Measurements from ENCODE around the gene UBE2E2.

UBE2E2 gene

DNA sequence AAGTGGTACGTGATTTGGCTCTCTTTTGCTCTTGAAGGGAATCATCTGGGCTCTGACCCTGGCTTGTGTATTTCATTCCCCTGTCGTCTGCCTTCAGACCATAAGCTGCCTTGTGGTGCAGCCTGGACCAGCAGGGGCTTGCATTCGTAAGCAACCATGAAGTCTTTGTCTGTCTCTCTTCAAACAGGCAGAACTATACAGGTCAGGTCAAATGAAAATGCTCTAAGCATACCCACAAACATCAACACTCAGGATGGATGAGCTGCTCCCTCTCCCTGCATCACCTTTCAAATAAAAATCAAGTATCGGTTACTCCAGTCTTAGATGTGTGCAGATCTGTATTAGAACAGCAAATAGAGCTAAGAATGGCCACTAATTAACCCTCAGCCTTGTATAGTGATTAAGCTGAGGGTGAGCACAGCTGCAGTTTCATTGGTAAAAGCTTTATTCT, 334.0 kb downstream of the UBE2E2 start:
- H3K27ac ChIP-seq (ENCODE audit: low read depth, low read length), result no peak overlapping the region
- H3K9ac ChIP-seq (ENCODE audit: low read length), result no peak overlapping the region
- H3K9me3 ChIP-seq (ENCODE audit: low read length), result no peaks in the 10 kb centered on the region
- H3K36me3 ChIP-seq (ENCODE audit: insufficient read depth, low read length), result no peaks in the 10 kb centered on the region
- H3K4me1 ChIP-seq (ENCODE audit: insufficient read depth, low read length), result no peaks in the 10 kb centered on the region
- no peak overlapping the region for H3K4me3 ChIP-seq (ENCODE audit: low read depth in 1 of 2, low read length in 2 of 2)
- no peaks in the 10 kb centered on the region for H3K27me3 ChIP-seq (ENCODE audit: control insufficient read depth in 1 of 2, insufficient read depth in 2 of 2, low read length in 2 of 2)

GRCh38 chr3:23539185-23539584, 336.1 kb downstream of the UBE2E2 start:
- Histone ChIP-seq H3K4me3 (ENCODE audit: low read depth in 1 of 2, low read length in 2 of 2) (no peak overlapping the region), H3K4me1 (ENCODE audit: insufficient read depth, low read length) (no peaks in the 10 kb centered on the region), H3K27me3 (ENCODE audit: control insufficient read depth in 1 of 2, insufficient read depth in 2 of 2, low read length in 2 of 2) (no peaks in the 10 kb centered on the region), H3K9ac (ENCODE audit: low read length) (no peak overlapping the region), H3K36me3 (ENCODE audit: insufficient read depth, low read length) (no peaks in the 10 kb centered on the region), H3K27ac (ENCODE audit: low read depth, low read length) (no peak overlapping the region), H3K9me3 (ENCODE audit: low read length) (no peaks in the 10 kb centered on the region)

- H3K27ac ChIP-seq (ENCODE audit: low read depth, low read length), result no peak overlapping the region
- H3K27me3 ChIP-seq (ENCODE audit: control insufficient read depth in 1 of 2, insufficient read depth in 2 of 2, low read length in 2 of 2), result no peaks in the 10 kb centered on the region
- H3K4me3 ChIP-seq (ENCODE audit: low read depth in 1 of 2, low read length in 2 of 2), result no peak overlapping the region
- H3K36me3 ChIP-seq (ENCODE audit: insufficient read depth, low read length), result no peaks in the 10 kb centered on the region
- no peak overlapping the region for H3K9ac ChIP-seq (ENCODE audit: low read length)
- H3K4me1 ChIP-seq (ENCODE audit: insufficient read depth, low read length), result no peaks in the 10 kb centered on the region
- H3K9me3 ChIP-seq (ENCODE audit: low read length), result no peaks in the 10 kb centered on the region
These were observed 337.5 kb downstream of the UBE2E2 start for GRCh38 chr3:23540600-23540999.

- no peak overlapping the region for H3K27ac ChIP-seq (ENCODE audit: low read depth, low read length)
- no peak overlapping the region for H3K9ac ChIP-seq (ENCODE audit: low read length)
- no peaks in the 10 kb centered on the region for H3K4me1 ChIP-seq (ENCODE audit: insufficient read depth, low read length)
- H3K9me3 ChIP-seq (ENCODE audit: low read length), result no peaks in the 10 kb centered on the region
- H3K27me3 ChIP-seq (ENCODE audit: control insufficient read depth in 1 of 2, insufficient read depth in 2 of 2, low read length in 2 of 2), result no peaks in the 10 kb centered on the region
- H3K4me3 ChIP-seq (ENCODE audit: low read depth in 1 of 2, low read length in 2 of 2), result no peak overlapping the region
- H3K36me3 ChIP-seq (ENCODE audit: insufficient read depth, low read length), result no peaks in the 10 kb centered on the region
These were observed 339.0 kb downstream of the UBE2E2 start for GRCh38 chr3:23542079-23542478.

DNA sequence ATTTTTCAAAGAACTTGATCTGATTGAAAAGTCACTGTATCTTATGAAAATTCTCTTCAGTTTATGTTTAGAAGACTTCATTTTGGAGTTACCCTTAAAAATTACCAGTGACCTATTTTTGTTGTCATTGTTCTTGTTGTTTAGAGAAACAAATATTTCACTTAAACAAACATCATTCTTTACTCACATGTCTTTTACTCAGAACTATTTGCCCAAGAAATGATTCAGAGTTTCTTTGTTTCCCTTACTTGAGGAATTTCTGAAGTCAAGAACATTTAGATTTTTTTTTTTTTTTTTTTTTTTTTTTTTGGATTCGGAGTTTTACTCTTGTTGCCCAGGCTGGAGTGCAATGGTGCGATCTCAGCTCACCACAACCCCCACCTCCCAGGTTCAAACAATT, 343.1 kb downstream of the UBE2E2 start:
- Histone ChIP-seq H3K36me3 (ENCODE audit: insufficient read depth, low read length) (no peaks in the 10 kb centered on the region), H3K9me3 (ENCODE audit: low read length) (no peaks in the 10 kb centered on the region), H3K27me3 (ENCODE audit: control insufficient read depth in 1 of 2, insufficient read depth in 2 of 2, low read length in 2 of 2) (no peaks in the 10 kb centered on the region), H3K4me1 (ENCODE audit: insufficient read depth, low read length) (no peaks in the 10 kb centered on the region), H3K27ac (ENCODE audit: low read depth, low read length) (no peak overlapping the region), H3K9ac (ENCODE audit: low read length) (no peak overlapping the region), H3K4me3 (ENCODE audit: low read depth in 1 of 2, low read length in 2 of 2) (no peak overlapping the region)

DNA sequence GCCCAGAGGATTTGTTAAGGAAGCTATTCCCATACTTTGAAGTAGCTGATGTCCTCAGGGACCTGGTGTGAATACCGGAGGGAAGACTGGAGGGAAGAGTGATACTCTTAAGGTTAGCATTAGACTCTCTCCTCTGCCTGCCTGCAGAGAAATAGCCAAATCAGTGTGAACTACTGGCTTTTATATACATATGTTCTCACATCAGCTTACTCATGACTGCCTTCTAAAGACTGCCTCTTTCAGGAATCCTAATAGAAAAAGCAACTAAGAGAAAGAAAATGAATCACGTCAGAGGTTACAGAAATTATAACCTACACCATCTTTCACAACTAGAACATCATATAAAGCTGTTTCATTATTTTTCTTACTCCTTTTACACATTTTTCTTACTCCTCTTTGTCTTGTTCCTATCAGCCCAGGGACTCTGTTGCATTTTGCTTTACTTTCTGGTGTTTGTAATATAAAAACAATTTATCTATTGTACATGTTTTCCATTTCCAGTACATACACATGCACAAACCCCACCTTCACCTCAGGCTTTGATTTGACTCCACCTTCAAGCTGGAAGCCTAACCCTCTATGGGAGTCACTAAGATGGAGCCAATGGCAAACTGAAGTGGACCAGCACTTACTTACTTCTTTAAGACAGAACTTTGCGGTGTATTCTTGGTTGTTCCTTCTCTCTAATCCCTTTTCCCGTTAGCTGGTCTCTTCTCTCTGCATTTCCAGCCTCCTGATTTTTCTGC, 345.0 kb downstream of the UBE2E2 start:
- H3K27me3 ChIP-seq (ENCODE audit: control insufficient read depth in 1 of 2, insufficient read depth in 2 of 2, low read length in 2 of 2), result no peaks in the 10 kb centered on the region
- H3K4me1 ChIP-seq (ENCODE audit: insufficient read depth, low read length), result no peaks in the 10 kb centered on the region
- no peak overlapping the region for H3K27ac ChIP-seq (ENCODE audit: low read depth, low read length)
- H3K4me3 ChIP-seq (ENCODE audit: low read depth in 1 of 2, low read length in 2 of 2), result no peak overlapping the region
- H3K9ac ChIP-seq (ENCODE audit: low read length), result no peak overlapping the region
- H3K36me3 ChIP-seq (ENCODE audit: insufficient read depth, low read length), result no peaks in the 10 kb centered on the region
- no peaks in the 10 kb centered on the region for H3K9me3 ChIP-seq (ENCODE audit: low read length)

- Histone ChIP-seq H3K4me3 (ENCODE audit: low read depth in 1 of 2, low read length in 2 of 2) (no peak overlapping the region), H3K27me3 (ENCODE audit: control insufficient read depth in 1 of 2, insufficient read depth in 2 of 2, low read length in 2 of 2) (no peaks in the 10 kb centered on the region), H3K4me1 (ENCODE audit: insufficient read depth, low read length) (no peaks in the 10 kb centered on the region), H3K9me3 (ENCODE audit: low read length) (no peaks in the 10 kb centered on the region), H3K36me3 (ENCODE audit: insufficient read depth, low read length) (no peaks in the 10 kb centered on the region), H3K27ac (ENCODE audit: low read depth, low read length) (no peak overlapping the region), H3K9ac (ENCODE audit: low read length) (no peak overlapping the region)
These were observed 345.6 kb downstream of the UBE2E2 start for GRCh38 chr3:23548706-23549105.

DNA sequence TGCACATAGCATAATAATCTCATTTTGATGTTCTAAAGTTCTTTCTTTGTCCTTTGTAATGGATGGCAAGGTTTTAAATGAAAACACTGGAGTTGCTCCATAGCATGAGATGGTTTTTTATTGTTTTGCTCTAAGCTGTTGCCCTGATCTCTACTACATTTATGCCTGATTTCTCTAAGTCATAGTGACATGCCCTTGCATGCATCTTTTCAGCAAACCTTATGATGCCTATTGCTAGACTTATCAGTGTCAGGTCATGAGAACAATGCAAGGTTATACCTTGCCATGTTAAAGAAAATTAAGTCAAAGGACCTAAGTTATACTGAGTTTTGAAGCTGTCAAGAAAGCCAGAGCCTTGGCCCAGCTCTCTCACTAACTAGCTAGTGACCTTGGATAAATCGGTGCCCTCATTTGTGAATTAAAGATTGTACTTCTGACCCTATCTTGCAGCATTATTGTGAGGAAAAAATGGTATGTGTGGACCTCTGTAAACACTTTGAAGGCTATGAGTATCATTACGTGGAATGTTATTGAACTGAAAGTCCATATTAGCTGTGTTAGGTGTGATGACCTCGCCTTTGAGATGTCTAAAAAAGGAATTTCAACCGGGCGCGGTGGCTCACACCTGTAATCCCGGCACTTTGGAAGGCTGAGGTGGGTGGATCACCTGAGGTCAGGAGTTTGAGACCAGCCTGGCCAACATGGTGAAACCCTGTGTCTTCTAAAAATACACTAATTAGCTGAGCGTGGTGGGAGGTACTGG, 346.2 kb downstream of the UBE2E2 start:
- Histone ChIP-seq H3K27me3 (ENCODE audit: control insufficient read depth in 1 of 2, insufficient read depth in 2 of 2, low read length in 2 of 2) (no peaks in the 10 kb centered on the region), H3K4me3 (ENCODE audit: low read depth in 1 of 2, low read length in 2 of 2) (no peak overlapping the region), H3K27ac (ENCODE audit: low read depth, low read length) (no peak overlapping the region), H3K4me1 (ENCODE audit: insufficient read depth, low read length) (no peaks in the 10 kb centered on the region), H3K36me3 (ENCODE audit: insufficient read depth, low read length) (no peaks in the 10 kb centered on the region), H3K9me3 (ENCODE audit: low read length) (no peaks in the 10 kb centered on the region), H3K9ac (ENCODE audit: low read length) (no peak overlapping the region)

DNA sequence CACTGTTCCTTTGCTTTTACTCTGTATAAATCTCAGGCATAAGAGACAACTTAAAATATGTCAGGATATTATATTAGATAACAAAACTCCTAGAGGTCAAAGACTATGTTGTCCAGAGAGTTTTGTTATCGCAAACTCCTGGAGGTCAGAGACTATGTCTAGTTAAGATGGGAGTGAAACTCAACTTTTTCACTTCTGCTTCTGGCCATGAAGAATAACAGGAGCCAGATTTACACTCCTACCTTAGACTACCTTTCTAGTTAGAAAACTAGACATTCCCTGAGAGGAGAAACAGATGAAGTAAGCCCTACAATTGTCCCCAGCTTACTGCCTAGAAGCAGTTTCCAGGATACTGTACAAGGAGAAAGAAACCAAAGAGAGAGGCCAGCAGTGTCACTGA, 347.3 kb downstream of the UBE2E2 start:
- Histone ChIP-seq H3K27ac (ENCODE audit: low read depth, low read length) (no peak overlapping the region), H3K9me3 (ENCODE audit: low read length) (no peaks in the 10 kb centered on the region), H3K36me3 (ENCODE audit: insufficient read depth, low read length) (no peaks in the 10 kb centered on the region), H3K4me1 (ENCODE audit: insufficient read depth, low read length) (no peaks in the 10 kb centered on the region), H3K4me3 (ENCODE audit: low read depth in 1 of 2, low read length in 2 of 2) (no peak overlapping the region), H3K9ac (ENCODE audit: low read length) (no peak overlapping the region), H3K27me3 (ENCODE audit: control insufficient read depth in 1 of 2, insufficient read depth in 2 of 2, low read length in 2 of 2) (no peaks in the 10 kb centered on the region)

DNA sequence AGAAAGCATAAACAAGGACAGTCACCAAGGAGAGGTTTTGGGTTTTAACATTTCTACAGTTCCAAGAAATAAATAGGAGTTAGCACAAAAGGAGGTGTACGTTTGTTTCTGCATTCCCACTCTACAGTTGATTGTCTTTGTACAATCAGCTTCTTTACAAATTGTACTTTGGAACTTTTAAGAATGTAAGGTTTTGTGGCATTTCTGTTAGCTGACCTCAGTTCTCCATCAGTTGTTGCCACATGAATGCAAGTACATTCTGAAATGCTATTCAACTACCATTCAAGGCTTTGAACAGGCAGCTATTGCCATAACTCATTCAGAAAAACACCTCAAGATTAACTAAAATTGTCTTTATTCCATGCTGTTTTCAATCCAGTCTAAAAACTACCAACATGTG, 349.4 kb downstream of the UBE2E2 start:
- Histone ChIP-seq H3K9me3 (ENCODE audit: low read length) (no peaks in the 10 kb centered on the region), H3K27me3 (ENCODE audit: control insufficient read depth in 1 of 2, insufficient read depth in 2 of 2, low read length in 2 of 2) (no peaks in the 10 kb centered on the region), H3K27ac (ENCODE audit: low read depth, low read length) (no peak overlapping the region), H3K4me3 (ENCODE audit: low read depth in 1 of 2, low read length in 2 of 2) (no peak overlapping the region), H3K9ac (ENCODE audit: low read length) (no peak overlapping the region), H3K4me1 (ENCODE audit: insufficient read depth, low read length) (no peaks in the 10 kb centered on the region), H3K36me3 (ENCODE audit: insufficient read depth, low read length) (no peaks in the 10 kb centered on the region)

DNA sequence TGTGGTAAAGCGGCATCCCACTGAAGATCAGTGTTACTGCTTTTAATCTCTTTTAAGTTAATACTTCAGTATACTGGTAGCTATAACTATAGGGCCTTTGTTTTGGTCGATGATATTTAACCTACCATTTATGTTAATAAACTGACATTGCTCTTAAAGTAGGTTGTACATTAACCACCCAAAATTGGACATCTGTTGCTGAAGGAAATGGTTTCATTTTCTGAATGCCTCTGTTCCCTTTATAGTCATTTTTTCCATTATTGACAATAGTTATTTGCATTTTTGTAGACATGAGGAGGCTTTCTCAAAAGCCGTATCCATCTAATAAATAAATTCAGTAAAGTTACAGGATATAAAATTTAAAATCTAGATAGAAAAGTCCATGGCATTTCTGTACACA, 350.2 kb downstream of the UBE2E2 start:
- no peaks in the 10 kb centered on the region for H3K9me3 ChIP-seq (ENCODE audit: low read length)
- no peaks in the 10 kb centered on the region for H3K4me1 ChIP-seq (ENCODE audit: insufficient read depth, low read length)
- H3K27ac ChIP-seq (ENCODE audit: low read depth, low read length), result no peak overlapping the region
- no peaks in the 10 kb centered on the region for H3K36me3 ChIP-seq (ENCODE audit: insufficient read depth, low read length)
- no peaks in the 10 kb centered on the region for H3K27me3 ChIP-seq (ENCODE audit: control insufficient read depth in 1 of 2, insufficient read depth in 2 of 2, low read length in 2 of 2)
- no peak overlapping the region for H3K4me3 ChIP-seq (ENCODE audit: low read depth in 1 of 2, low read length in 2 of 2)
- H3K9ac ChIP-seq (ENCODE audit: low read length), result no peak overlapping the region

Measured in muscle layer of colon (tissue), 2 donors.